ENCODE data around the gene RPS16.

Gene RPS16

GRCh38 chr19:39417463-39418181 lies 18.1 kb downstream of the RPS16 start:
- DNase-seq: no peak

GRCh38 chr19:39416152-39417120 lies 19.3 kb downstream of the RPS16 start:
- no peak for DNase-seq

GRCh38 chr19:39415111-39416046 lies 20.4 kb downstream of the RPS16 start:
- no peak for DNase-seq

- DNase-seq: no peak
These were observed 21.7 kb downstream of the RPS16 start for GRCh38 chr19:39413911-39414608.

- peak; percentile 62 for DNase-seq
These were observed 22.4 kb downstream of the RPS16 start for GRCh38 chr19:39413272-39413910.

- DNase-seq: no peak
These were observed 22.9 kb downstream of the RPS16 start for GRCh38 chr19:39412867-39413271.

GRCh38 chr19:39412100-39412866 lies 23.5 kb downstream of the RPS16 start, which contains the start of gene PLEKHG2:
Gene PLEKHG2, plus strand, starts transcription at chr19:39412669. Its CDS starts 1,418 bp downstream, at chr19:39414087.
- peak; percentile 100 for DNase-seq

GRCh38 chr19:39411832-39412099 lies 24.0 kb downstream of the RPS16 start:
- peak; percentile 93 for DNase-seq

GRCh38 chr19:39411081-39411831 lies 24.5 kb downstream of the RPS16 start:
- no peak for DNase-seq

- DNase-seq: no peak
These were observed 25.0 kb downstream of the RPS16 start for GRCh38 chr19:39410831-39411080.

GRCh38 chr19:39410017-39410830 lies 25.5 kb downstream of the RPS16 start:
- DNase-seq: peak; percentile 52

GRCh38 chr19:39409208-39410016 lies 26.3 kb downstream of the RPS16 start:
- peak; percentile 75 for DNase-seq

GRCh38 chr19:39408392-39409207 lies 27.1 kb downstream of the RPS16 start:
- DNase-seq: peak; percentile 58

GRCh38 chr19:39407660-39408391 lies 27.9 kb downstream of the RPS16 start:
- DNase-seq: no peak

- DNase-seq: no peak
These were observed 28.4 kb downstream of the RPS16 start for GRCh38 chr19:39407410-39407659.

GRCh38 chr19:39406656-39407409 lies 28.9 kb downstream of the RPS16 start, which contains the start of gene ZFP36:
Gene ZFP36, plus strand, starts transcription at chr19:39406847. Its CDS starts 58 bp downstream, at chr19:39406905.
- peak; percentile 86 for DNase-seq
